MG63 (cell line): ENCODE results near the gene CNTN6. TPM values are rescaled to one million over a fixed set of nuclear protein-coding genes. Genes with fewer than 3 reads are reported as not detected.

Experiments
- DNase-seq: peaks from one replicate; pipeline ENCODE4 v3.0.0-alpha.2; 2020
- H3K27me3 ChIP-seq: fragments of 250-450 bp; sonication (Bioruptor Pico); 2 replicates; pipeline ENCODE4 v1.5.1; 2020; ENCODE audit warnings: mild to moderate bottlenecking, moderate library complexity
- H3K36me3 ChIP-seq: fragments of 250-450 bp; sonication (Bioruptor Pico); 2 replicates; pipeline ENCODE4 v1.5.1; 2020; ENCODE audit warnings: mild to moderate bottlenecking, moderate library complexity
- H3K4me3 ChIP-seq: fragments of 250-450 bp; sonication (Bioruptor Pico); 2 replicates; pipeline ENCODE4 v1.5.1; 2020; ENCODE audit warnings: mild to moderate bottlenecking, moderate library complexity
- H3K9me3 ChIP-seq: fragments of 250-450 bp; sonication (Bioruptor Pico); 2 replicates; pipeline ENCODE4 v1.5.1; 2020; ENCODE audit warnings: mild to moderate bottlenecking, moderate library complexity
- total RNA-seq: library from RNA; depleted of rRNA; stranded (reverse); fragments of >200 nt; shearing (Covaris generic); gene quantifications from 2 replicates; pipeline ENCODE4 v1.2.3, GENCODE V29; 2014; ENCODE audit warnings: low replicate concordance

The CNTN6 gene
- total RNA-seq, 1 experiment from 2014 or later = not detected

DNA sequence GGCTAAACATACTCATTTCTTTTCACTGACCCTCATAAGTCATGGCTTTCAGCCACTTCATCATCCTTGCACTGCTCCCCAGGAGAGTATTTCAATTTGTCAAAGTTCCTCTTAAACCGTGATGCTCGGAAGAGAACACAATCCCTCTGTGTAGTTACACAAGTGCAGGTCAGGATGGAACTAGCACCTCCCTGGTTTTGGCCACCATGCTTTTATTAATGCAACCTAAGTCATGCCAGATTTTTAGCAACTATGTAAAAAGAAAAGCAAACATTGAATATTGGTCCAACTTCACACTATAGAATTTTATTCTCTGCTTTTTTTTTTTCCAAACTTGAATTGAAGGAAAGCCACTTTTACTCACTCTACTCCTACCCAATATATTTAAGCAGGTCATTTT lies 45.2 kb downstream of the CNTN6 start:
- no peak for DNase-seq

DNA sequence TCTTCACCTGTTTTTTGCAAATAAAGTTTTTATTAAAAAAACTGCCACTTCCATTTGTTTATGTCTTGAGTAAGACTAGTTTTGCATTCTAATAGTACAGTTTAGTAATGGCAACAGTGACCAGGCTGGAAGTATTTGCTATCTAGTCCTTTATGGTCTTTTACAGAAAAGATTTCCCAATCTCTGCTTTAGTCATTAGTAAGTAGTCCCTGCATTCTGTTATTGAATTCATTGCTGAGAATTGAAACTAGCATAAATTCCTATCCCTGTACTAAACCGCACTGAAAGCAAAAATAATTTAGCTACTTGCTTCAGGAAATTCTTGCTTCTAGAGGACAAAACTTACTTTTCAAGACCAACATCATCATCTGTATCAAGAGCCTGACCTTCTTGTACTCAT lies 46.2 kb downstream of the CNTN6 start:
- Histone ChIP-seq H3K36me3 (no peaks in the 10 kb centered on the region), H3K4me3 (no peak overlapping the region), H3K27me3 (no peaks in the 10 kb centered on the region), H3K9me3 (no peaks in the 10 kb centered on the region)
- DNase-seq = no peak

More for the DNA sequence above, 45.2 kb downstream of the CNTN6 start:
- no peaks in the 10 kb centered on the region for H3K36me3 ChIP-seq
- no peak overlapping the region for H3K4me3 ChIP-seq
- H3K9me3 ChIP-seq = no peaks in the 10 kb centered on the region
- no peaks in the 10 kb centered on the region for H3K27me3 ChIP-seq

DNA sequence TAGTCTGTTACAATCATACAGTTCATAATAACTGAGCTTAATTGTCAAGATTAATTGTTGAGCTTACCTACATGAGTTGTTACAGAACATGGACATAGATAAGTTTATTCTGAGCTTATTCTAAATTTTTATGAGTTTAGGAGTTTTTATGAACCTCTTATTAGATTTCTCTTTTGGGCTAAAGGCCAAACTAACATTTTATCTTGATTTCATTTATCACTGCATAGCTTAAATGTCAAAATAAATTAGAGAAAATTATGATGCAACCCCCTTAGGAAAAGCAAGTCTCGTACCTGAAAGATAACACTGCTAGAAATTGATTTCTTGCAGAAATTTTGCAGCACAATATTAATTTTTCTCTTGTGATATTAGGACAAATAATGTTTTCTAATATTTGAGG lies 54.5 kb downstream of the CNTN6 start:
- H3K4me3 ChIP-seq = no peak overlapping the region
- H3K27me3 ChIP-seq = no peaks in the 10 kb centered on the region
- no peaks in the 10 kb centered on the region for H3K36me3 ChIP-seq
- no peaks in the 10 kb centered on the region for H3K9me3 ChIP-seq
- no peak for DNase-seq

DNA sequence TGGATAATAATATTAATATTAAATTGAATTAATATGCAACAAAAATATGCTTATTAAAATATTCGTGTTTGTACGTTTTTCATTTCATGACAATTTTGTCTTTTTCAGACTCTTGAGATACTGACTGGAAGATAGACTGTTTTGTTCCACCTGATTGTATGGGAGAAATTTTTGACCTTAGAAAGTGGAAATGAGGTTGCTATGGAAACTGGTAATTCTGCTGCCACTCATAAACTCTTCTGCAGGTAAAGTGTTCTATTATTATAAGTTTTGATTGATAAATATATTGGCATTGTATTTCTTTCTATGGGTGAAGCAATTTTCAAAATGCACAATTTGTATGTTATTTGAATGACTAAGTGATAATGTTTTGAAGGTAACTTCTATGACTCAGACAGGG lies 55.0 kb downstream of the CNTN6 start:
- no peaks in the 10 kb centered on the region for H3K36me3 ChIP-seq
- H3K9me3 ChIP-seq = no peaks in the 10 kb centered on the region
- H3K4me3 ChIP-seq = no peak overlapping the region
- DNase-seq = no peak
- H3K27me3 ChIP-seq = no peaks in the 10 kb centered on the region

DNA sequence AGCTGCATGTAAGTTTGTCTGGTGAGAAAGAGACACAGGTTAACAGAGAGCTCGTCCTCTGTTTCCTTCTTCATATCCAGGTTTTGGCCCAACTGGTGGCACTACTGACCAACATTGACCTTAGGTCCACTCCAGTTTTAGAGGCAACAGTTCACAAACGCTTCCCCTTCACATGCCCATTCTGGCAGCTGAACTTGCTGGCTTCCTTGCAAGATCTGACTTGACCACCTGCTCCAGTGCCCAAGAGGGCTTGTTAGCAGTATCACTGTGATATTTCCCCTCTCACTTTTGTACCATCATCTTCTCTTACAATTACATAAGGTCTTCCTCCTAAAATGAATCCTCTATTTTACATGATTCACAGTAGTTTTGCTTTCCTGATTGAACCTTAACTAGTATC lies 71.3 kb downstream of the CNTN6 start:
- Histone ChIP-seq H3K27me3 (no peaks in the 10 kb centered on the region), H3K9me3 (no peaks in the 10 kb centered on the region), H3K4me3 (no peak overlapping the region), H3K36me3 (no peaks in the 10 kb centered on the region)
- no peak for DNase-seq

DNA sequence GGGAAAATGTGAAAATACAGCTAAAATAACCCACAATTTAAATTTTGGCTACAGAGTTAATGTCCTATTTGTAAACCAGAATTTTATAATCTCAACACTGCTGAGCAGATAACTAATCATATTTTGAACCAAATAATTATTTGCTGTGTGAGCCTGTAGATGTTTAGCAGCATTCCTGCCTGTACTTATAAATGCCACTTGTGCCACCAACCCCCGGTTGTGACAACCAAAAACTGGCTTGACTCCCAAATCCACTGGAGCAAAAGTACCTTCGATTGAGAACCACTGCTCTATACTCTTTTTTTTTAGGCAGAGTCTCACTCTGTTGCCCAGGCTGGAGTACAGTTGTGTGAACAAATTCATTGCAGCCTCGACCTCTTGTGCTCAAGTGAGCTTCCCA lies 78.5 kb downstream of the CNTN6 start:
- Histone ChIP-seq H3K36me3 (no peaks in the 10 kb centered on the region), H3K9me3 (no peaks in the 10 kb centered on the region), H3K27me3 (no peaks in the 10 kb centered on the region), H3K4me3 (no peak overlapping the region)
- DNase-seq = no peak

DNA sequence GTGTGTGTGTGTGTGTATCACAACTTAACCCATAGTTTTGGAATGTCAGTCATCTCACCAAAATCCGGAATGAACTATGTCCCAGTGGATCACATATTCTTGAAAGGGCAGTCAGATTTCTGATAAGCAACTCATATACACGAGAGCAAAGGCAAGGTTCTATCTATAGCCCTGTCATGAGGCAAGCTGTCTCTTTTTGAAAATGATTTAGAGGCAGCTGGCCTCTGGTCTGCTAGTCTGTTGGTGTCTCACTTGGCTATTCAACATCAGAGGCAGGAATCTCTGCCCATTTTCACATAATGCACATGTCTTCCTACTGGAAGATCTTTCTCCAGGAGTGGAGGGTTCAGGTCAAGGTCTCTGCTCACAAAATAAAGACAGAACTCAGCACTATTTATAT lies 79.8 kb downstream of the CNTN6 start:
- no peak for DNase-seq
- Histone ChIP-seq H3K36me3 (no peaks in the 10 kb centered on the region), H3K27me3 (no peaks in the 10 kb centered on the region), H3K4me3 (no peak overlapping the region), H3K9me3 (no peaks in the 10 kb centered on the region)

DNA sequence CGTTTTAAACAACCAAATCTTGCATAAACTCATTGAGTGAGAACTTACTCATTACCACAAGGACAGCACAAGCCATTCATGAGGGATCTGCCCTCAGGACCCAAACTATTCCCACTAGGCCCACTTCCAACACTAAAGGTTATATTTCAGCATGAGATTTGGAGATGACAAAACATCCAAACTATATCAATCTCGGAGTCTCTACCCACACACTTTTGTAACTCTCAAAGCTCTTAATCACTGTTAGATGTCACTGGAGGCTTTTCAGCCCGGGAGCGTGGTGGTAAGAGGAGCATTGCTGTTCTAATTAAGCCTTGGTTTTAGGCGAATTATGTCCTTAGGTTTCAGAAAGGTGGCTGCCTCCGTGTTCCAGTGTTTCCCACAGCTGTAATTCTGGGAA lies 86.3 kb downstream of the CNTN6 start:
- Histone ChIP-seq H3K36me3 (no peaks in the 10 kb centered on the region), H3K4me3 (no peak overlapping the region), H3K27me3 (no peaks in the 10 kb centered on the region), H3K9me3 (no peaks in the 10 kb centered on the region)
- no peak for DNase-seq

DNA sequence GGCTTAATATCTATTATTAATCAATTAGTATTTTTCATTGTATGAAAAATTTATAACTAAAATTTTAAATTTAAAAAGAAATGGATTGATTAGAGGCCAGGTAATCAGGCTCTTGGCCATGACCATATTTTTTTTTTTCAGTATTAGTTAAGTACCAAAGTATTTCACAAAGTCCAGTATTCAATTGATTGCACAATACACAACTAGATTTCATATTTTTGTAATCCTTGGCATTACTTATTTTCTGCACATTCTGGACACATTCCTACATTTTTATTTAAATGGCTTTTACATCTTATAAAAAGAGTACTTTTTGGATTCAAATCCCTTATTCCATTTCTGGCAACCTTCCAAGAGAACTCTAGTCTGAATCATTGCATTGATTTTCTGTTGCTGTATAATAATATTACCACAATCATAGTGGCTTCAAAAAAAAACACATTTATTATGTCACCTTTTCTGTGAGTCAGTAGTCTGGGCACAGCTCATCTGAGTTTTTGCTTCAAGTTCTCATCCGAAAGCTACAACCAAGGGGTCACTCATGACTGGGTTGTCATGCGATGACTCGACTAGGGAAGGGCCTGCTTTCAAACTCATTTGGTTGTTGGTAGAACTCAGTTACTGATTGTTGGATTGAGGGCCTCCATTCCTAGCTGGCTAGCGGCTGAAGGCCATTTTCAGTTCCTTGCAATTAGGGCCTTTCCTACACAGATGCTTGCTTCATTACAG lies 90.7 kb downstream of the CNTN6 start:
- Histone ChIP-seq H3K36me3 (no peaks in the 10 kb centered on the region), H3K9me3 (no peaks in the 10 kb centered on the region), H3K27me3 (no peaks in the 10 kb centered on the region), H3K4me3 (no peak overlapping the region)
- peak; percentile 73 for DNase-seq

DNA sequence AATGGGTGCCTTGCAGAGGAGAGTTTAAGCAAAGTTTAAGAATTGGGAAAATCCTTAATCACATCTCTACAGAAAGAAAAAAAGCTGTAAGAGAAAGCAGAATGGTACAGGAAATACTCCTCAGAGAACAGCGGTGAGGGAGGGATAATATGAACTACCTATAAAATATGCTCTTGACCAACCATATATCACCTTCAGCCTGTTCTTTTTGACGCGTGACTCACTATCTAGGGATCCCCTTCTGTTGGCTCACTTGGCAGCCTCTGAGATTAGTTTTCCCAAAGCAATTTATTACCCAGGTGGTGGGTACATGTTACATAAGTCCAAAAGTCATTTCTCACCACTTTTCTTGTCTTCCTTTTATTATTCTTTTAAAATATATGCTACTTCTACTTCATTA lies 97.7 kb downstream of the CNTN6 start:
- Histone ChIP-seq H3K4me3 (no peak overlapping the region), H3K27me3 (no peaks in the 10 kb centered on the region), H3K36me3 (no peaks in the 10 kb centered on the region), H3K9me3 (no peaks in the 10 kb centered on the region)
- DNase-seq = no peak

DNA sequence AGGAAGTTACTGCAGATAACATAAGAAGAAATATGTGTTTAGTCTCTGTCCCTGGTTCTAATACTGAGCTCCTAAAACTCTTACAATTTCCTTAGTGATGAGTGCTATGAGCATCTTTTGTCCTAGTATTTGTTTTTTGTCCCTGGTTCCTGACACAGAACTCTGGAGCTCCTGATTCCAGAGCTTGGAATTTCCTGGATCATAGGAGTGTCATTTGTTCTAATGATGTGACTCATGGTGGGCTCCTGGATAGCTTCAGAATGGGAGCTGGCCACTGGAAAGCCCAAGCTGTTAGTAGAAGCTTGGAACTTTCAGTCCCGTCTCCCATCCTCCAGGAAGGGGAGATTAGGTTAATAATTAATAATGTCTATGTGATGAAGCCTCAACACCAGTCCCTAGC lies 98.2 kb downstream of the CNTN6 start:
- H3K4me3 ChIP-seq = no peak overlapping the region
- no peaks in the 10 kb centered on the region for H3K9me3 ChIP-seq
- H3K36me3 ChIP-seq = no peaks in the 10 kb centered on the region
- DNase-seq = no peak
- no peaks in the 10 kb centered on the region for H3K27me3 ChIP-seq

DNA sequence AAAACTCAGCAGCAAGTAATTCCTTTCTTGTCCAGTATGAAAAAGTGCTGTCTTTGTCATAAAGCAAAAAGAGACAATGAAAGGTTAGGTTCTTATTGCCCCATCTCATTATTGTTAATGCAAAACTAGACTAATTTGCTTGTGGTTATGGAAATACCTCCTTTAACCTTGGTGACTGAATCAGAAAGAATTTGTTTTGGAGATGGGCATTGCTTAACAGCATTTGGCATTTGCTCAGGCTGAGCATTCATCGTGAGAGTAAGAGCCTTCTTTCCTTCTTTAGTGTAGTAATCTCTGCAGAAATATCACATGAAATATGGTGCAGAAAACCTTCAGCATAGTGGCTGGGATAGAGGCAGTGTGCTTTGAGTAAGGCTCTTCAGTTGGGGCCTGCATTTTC lies 103.1 kb downstream of the CNTN6 start:
- Histone ChIP-seq H3K4me3 (no peak overlapping the region), H3K36me3 (no peaks in the 10 kb centered on the region)
- DNase-seq = peak; percentile 8

DNA sequence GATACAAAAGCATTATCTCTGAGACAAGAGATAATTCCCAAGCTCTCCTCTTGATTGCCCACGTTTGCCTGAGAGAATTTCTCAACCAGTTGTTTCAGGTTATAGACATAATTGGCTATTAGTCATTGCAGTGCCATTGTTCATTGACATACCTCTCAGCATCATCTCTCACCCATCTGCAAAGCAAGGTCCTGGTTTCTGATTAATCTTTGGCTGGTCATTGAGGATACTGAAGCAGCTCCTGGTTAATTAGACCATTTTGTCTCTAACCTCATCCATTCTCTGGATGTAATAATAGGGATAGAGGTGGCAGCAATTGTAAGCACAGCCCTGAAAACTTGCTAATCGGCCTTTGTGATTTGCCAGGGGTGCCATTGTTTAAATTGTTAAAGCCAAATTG lies 104.2 kb downstream of the CNTN6 start:
- H3K27me3 ChIP-seq = no peaks in the 10 kb centered on the region
- H3K4me3 ChIP-seq = no peak overlapping the region
- H3K9me3 ChIP-seq = no peaks in the 10 kb centered on the region
- no peaks in the 10 kb centered on the region for H3K36me3 ChIP-seq
- no peak for DNase-seq

More for the DNA sequence above, 103.1 kb downstream of the CNTN6 start:
- Histone ChIP-seq H3K27me3 (no peaks in the 10 kb centered on the region), H3K9me3 (no peaks in the 10 kb centered on the region)

DNA sequence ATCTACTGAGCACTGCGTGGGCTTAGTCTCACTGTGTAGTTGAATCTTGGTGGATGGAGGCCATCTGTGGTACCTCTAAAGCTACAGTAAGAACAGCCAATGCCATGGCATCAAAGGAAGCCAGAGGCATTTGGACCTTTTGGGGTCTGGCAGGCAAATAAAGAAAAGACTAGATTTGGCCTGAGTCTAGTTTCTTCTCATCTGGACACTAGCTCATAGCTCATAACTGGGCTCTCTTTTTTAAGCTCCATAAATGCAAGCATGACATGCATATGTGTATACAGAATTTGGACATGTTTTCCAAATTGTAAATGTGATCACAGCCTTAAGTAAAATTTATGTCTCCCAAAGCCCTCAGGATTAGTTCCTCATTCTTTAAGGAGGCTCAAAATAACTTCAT lies 107.5 kb downstream of the CNTN6 start:
- Histone ChIP-seq H3K36me3 (no peaks in the 10 kb centered on the region), H3K27me3 (no peaks in the 10 kb centered on the region), H3K9me3 (no peaks in the 10 kb centered on the region), H3K4me3 (no peak overlapping the region)
- DNase-seq = no peak

DNA sequence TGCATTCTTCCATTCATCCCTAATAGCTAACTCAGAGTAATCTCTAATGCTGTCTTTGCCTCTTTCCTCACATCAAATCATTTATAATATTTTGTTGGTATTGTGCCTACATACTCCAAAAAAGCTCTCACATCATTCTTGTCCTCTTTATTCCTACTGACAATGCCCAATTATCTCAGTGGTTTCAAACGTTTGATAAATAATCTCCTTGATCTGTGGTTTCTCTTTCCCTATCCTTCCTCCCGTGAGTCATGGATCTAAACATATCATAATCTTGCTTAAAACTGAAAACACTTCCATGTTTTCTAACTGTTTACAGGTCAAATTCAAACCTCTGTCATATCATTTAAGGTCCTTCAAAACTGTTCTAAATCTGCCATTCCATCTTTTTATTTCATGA lies 115.1 kb downstream of the CNTN6 start:
- Histone ChIP-seq H3K27me3 (no peaks in the 10 kb centered on the region), H3K4me3 (no peak overlapping the region), H3K9me3 (no peaks in the 10 kb centered on the region), H3K36me3 (no peaks in the 10 kb centered on the region)
- DNase-seq = no peak

DNA sequence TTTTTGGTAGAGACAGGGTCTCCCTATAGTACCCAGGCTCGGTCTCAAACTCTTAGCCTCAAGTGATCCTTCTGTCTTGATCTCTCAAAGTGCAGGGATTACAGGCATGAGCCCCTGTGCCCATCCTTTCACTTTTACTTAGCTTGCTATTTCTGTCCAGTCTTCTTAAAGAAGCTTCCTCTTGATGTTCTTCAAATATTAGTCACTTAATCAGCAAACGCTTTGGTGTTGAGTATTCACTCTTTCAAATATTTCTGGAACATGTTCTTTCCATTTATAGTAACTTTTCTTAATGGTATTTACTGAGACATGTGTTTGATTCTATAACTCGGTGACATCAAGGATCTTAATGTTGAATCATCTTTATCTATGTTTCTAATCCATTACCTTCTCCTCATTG lies 122.1 kb downstream of the CNTN6 start:
- no peak overlapping the region for H3K4me3 ChIP-seq
- H3K27me3 ChIP-seq = no peaks in the 10 kb centered on the region
- H3K9me3 ChIP-seq = no peaks in the 10 kb centered on the region
- DNase-seq = no peak
- no peaks in the 10 kb centered on the region for H3K36me3 ChIP-seq

DNA sequence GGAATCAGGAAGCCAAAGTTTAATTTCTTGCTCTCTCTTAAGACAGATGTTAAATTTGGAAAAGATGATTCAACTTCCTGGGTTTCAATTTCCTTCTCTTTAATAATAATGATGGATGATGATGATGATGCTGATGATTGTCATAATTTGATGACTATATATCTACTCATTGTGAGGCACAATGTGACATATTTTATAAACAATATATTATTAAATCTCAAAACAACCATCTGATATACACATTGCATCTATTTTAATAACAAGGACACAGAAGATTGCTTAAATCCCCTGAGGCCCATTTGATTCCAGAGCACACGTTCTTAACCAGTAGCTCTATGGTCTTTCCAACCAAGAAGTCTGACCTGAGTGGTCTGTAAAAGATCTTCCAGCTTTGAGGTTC lies 124.0 kb downstream of the CNTN6 start:
- Histone ChIP-seq H3K4me3 (no peak overlapping the region), H3K9me3 (no peaks in the 10 kb centered on the region), H3K36me3 (no peaks in the 10 kb centered on the region), H3K27me3 (no peaks in the 10 kb centered on the region)
- DNase-seq = no peak

DNA sequence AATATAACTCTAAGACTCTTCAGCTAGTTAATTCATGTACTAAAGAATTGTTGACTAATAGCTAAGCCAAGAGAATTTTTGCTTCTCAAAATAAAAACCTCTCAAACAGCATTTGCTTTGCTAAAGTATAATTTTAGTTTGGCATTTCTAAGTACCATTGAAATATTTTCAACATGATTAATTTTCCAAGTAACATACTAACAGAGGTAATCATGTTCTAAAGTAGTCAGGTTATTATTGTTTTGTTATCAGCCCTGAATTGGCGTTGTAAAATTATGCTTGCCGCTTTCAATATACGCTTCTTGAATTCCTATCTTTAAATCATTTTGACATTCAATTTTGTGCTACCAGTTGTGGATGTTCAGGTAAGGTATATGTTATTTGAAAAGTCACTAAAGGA lies 134.3 kb downstream of the CNTN6 start:
- DNase-seq = no peak
- no peaks in the 10 kb centered on the region for H3K36me3 ChIP-seq
- no peaks in the 10 kb centered on the region for H3K27me3 ChIP-seq
- no peaks in the 10 kb centered on the region for H3K9me3 ChIP-seq
- H3K4me3 ChIP-seq = no peak overlapping the region

DNA sequence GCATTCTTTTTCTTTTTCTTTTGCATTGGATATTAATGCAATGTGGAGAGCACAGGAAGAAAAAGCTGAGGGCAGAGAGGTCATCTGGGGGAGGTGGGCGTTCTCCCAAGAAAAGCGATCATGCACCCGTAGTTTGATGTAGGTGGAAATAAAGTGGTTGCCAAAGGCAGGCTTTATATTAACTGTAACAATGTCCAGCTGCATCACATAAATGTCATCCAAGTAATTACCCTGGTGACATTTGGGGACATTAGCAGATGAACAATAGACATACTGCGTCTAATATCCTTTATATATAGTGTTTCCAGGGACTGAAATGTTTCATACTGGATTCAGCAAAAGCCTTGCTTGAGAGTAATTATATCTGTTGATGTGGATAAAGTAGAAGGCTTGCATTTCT lies 135.5 kb downstream of the CNTN6 start:
- no peaks in the 10 kb centered on the region for H3K9me3 ChIP-seq
- no peak overlapping the region for H3K4me3 ChIP-seq
- H3K36me3 ChIP-seq = no peaks in the 10 kb centered on the region
- no peaks in the 10 kb centered on the region for H3K27me3 ChIP-seq
- DNase-seq = no peak
